A549 (cell line): ENCODE measurements around the gene GAP43. TPM values are rescaled to one million over a fixed set of nuclear protein-coding genes. Genes with fewer than 3 reads are reported as not detected.

Source experiments
- ATAC-seq, 2 experiments: fragments of 200-7000 bp in 1 of 2; fragments of >200 bp in 1 of 2; cut with Nextera tagmentation in 1 of 2; cut with Tn5 transposase in 1 of 2; 3 replicates each; pipeline versions ENCODE4 v1.8.0 to v1.9.1; 2018 to 2020; ENCODE audit warnings: mild to moderate bottlenecking in 1 of 2, moderate library complexity in 1 of 2
- CTCF ChIA-PET: fragments of 300-600 bp; sonication (Branson Sonifier 250); formaldehyde crosslinking; extraction: SDS; loops from one replicate; lab custom pipeline; 2021; ENCODE audit warnings: antibody characterized with exemption, inconsistent platforms; lab: Yijun Ruan, JAX
- POLR2A ChIA-PET: fragments of 350-600 bp; formaldehyde crosslinking; extraction: SDS; loops from one replicate; lab custom pipeline; 2021; ENCODE audit warnings: antibody characterized with exemption, inconsistent platforms; lab: Yijun Ruan, JAX
- DNase-seq, 2 experiments: peaks; one replicate each; pipeline versions ENCODE4 v3.0.0 to v3.0.0-alpha.2; 2011 to 2016; ENCODE audit warnings: low read depth in 1 of 2, low spot score in 1 of 2
- FAIRE-seq: peaks from 2 replicates; lab custom pipeline; 2011; peaks lifted over from hg19 to GRCh38; lab: Jason Lieb, UNC
- H3K27ac ChIP-seq, 2 experiments: fragments of >200 bp; sonication (Bioruptor Twin); formaldehyde crosslinking; 3 replicates each; pipeline ENCODE4 v1.5.1; 2016 to 2017
- H3K4me1 ChIP-seq: fragments of >200 bp; sonication (Bioruptor Twin); formaldehyde crosslinking; 3 replicates; pipeline ENCODE4 v1.6.1; 2016
- H3K4me2 ChIP-seq: fragments of >200 bp; sonication (Bioruptor Twin); formaldehyde crosslinking; 3 replicates; pipeline ENCODE4 v1.6.1; 2016
- H3K4me3 ChIP-seq: fragments of >200 bp; sonication (Bioruptor Twin); formaldehyde crosslinking; 3 replicates; pipeline ENCODE4 v1.5.1; 2016
- H3K9me3 ChIP-seq: fragments of >200 bp; sonication (Bioruptor Twin); formaldehyde crosslinking; 3 replicates; pipeline ENCODE4 v1.6.1; 2016
- CBX8 ChIP-seq: fragments of 200-600 bp; sonication (generic); IDR thresholded peaks from 2 replicates; pipeline ENCODE4 v1.6.1; 2016
- EHF ChIP-seq: fragments of 250-450 bp; sonication (Bioruptor Pico); IDR thresholded peaks from 2 replicates; pipeline ENCODE4 v1.5.0; 2020; ENCODE audit warnings: mild to moderate bottlenecking
- ESRRA ChIP-seq: fragments of 150-350 bp; IDR thresholded peaks from 2 replicates; pipeline ENCODE4 v1.6.1; 2014; ENCODE audit warnings: mild to moderate bottlenecking, low read length, borderline replicate concordance
- GATA3 ChIP-seq: IDR thresholded peaks from 2 replicates; pipeline ENCODE4 v1.6.1; 2012; ENCODE audit warnings: borderline replicate concordance
- HDAC2 ChIP-seq: fragments of 200-600 bp; sonication (generic); IDR thresholded peaks from 2 replicates; pipeline ENCODE4 v1.6.1; 2016
- HEYL ChIP-seq: fragments of 250-450 bp; sonication (Bioruptor Pico); IDR thresholded peaks from 2 replicates; pipeline ENCODE4 v1.8.0; 2021; ENCODE audit warnings: mild to moderate bottlenecking, moderate library complexity
- HOXB13 ChIP-seq: fragments of 250-450 bp; sonication (Bioruptor Pico); IDR thresholded peaks from 2 replicates; pipeline ENCODE4 v1.5.0; 2020; ENCODE audit warnings: low read depth, mild to moderate bottlenecking, moderate library complexity
- JUNB ChIP-seq: fragments of >200 bp; sonication (Bioruptor Twin); formaldehyde crosslinking; IDR thresholded peaks from 2 replicates; pipeline ENCODE4 v1.6.1; 2016
- KDM1A ChIP-seq: fragments of 200-600 bp; sonication (generic); IDR thresholded peaks from 2 replicates; pipeline ENCODE4 v1.6.1; 2016; ENCODE audit warnings: low read depth, mild to moderate bottlenecking
- KDM5A ChIP-seq: fragments of 200-600 bp; sonication (generic); IDR thresholded peaks from 2 replicates; pipeline ENCODE4 v1.6.1; 2016; ENCODE audit warnings: antibody characterized with exemption, mild to moderate bottlenecking
- MAFK ChIP-seq: fragments of 450-650 bp; IDR thresholded peaks from 2 replicates; pipeline ENCODE4 v1.6.1; 2014; ENCODE audit not compliant: partially characterized antibody
- MAZ ChIP-seq: fragments of 150-350 bp; IDR thresholded peaks from 2 replicates; pipeline ENCODE4 v1.6.1; 2014; ENCODE audit warnings: antibody characterized with exemption, low read depth, low read length, borderline replicate concordance
- MYC ChIP-seq: IDR thresholded peaks from 2 replicates; pipeline ENCODE4 v1.6.1; 2012; ENCODE audit warnings: mild to moderate bottlenecking, inconsistent platforms, low read length, improper control_type of control experiment, borderline replicate concordance
- PHF8 ChIP-seq: fragments of 200-600 bp; sonication (generic); IDR thresholded peaks from 2 replicates; pipeline ENCODE4 v1.6.1; 2016; ENCODE audit warnings: low read depth, mild to moderate bottlenecking, antibody characterized with exemption, moderate library complexity, borderline replicate concordance
- POLR2A ChIP-seq: IDR thresholded peaks from 2 replicates; pipeline ENCODE4 v1.6.1; 2012; ENCODE audit warnings: mild to moderate bottlenecking, low read length
- POLR2AphosphoS2 ChIP-seq: conservative IDR thresholded peaks from 2 replicates; pipeline ENCODE4 v1.6.1; 2012; ENCODE audit warnings: low read length, improper control_type of control experiment, inconsistent platforms
- RAD21 ChIP-seq, 2 experiments: fragments of >200 bp in 1 of 2; sonication (Bioruptor Twin) in 1 of 2; formaldehyde crosslinking in 1 of 2; IDR thresholded peaks in 1 of 2; conservative IDR thresholded peaks in 1 of 2; 2 replicates in 1 of 2; 3 replicates in 1 of 2; pipeline ENCODE4 v1.6.1; 2012 to 2018; ENCODE audit warnings: inconsistent platforms in 1 of 2
- RCOR1 ChIP-seq: fragments of 150-350 bp; IDR thresholded peaks from 2 replicates; pipeline ENCODE4 v1.6.1; 2014; ENCODE audit warnings: antibody characterized with exemption, low read length, low read depth
- RFX5 ChIP-seq: fragments of 450-650 bp; IDR thresholded peaks from 2 replicates; pipeline ENCODE4 v1.7.1; 2014; ENCODE audit warnings: antibody characterized with exemption, mild to moderate bottlenecking, moderate library complexity
- SMC3 ChIP-seq: fragments of >200 bp; sonication (Bioruptor Twin); formaldehyde crosslinking; IDR thresholded peaks from 3 replicates; pipeline ENCODE4 v1.6.1; 2018; ENCODE audit warnings: inconsistent platforms
- TFCP2L1 ChIP-seq: fragments of 250-450 bp; sonication (Bioruptor Pico); IDR thresholded peaks from 2 replicates; pipeline ENCODE4 v1.5.0; 2021; ENCODE audit warnings: mild to moderate bottlenecking
- ZFP36 ChIP-seq: fragments of 450-650 bp; IDR thresholded peaks from 2 replicates; pipeline ENCODE4 v1.6.1; 2014; ENCODE audit warnings: borderline replicate concordance; ENCODE audit not compliant: partially characterized antibody
- ZNF302 ChIP-seq: fragments of 250-450 bp; sonication (Bioruptor Pico); IDR thresholded peaks from 2 replicates; pipeline ENCODE4 v1.9.0; 2021; ENCODE audit warnings: inconsistent platforms, mild to moderate bottlenecking, moderate library complexity
- WGBS: methylation state at CpG from one replicate; pipeline ENCODE4 v1.1.6; 2017; ENCODE audit errors: missing lambda C conversion rate; 5-methylcytosine and 5-hydroxymethylcytosine counted together
- polyA plus RNA-seq, 4 experiments: library from polyadenylated mRNA; depleted of rRNA in 3 of 4; stranded (reverse); fragments of >200 nt; fragmentation: RNase III in 1 of 4; extraction: RNeasy Plus Mini Kit Qiagen cat#74134 plus additional on column Dnase treatment in 1 of 4; gene quantifications; 2 replicates in 3 of 4; 3 replicates in 1 of 4; pipeline ENCODE4 v1.2.3, GENCODE V29; 2011 to 2017
- TF ChIP-seq, protein P1 (sequence below): IDR thresholded peaks from 2 replicates; pipeline ENCODE4 v1.6.1; 2012
- TF ChIP-seq, protein P2 (sequence below): fragments of 250-450 bp; sonication (Bioruptor Pico); IDR thresholded peaks from 2 replicates; pipeline ENCODE4 v1.5.0; 2020; ENCODE audit warnings: low read depth, mild to moderate bottlenecking, moderate library complexity
- TF ChIP-seq, protein P3 (sequence below): fragments of >200 bp; sonication (Bioruptor Twin); formaldehyde crosslinking; IDR thresholded peaks from 3 replicates; pipeline ENCODE4 v1.6.1; 2016
- TF ChIP-seq, protein P4 (sequence below): fragments of >200 bp; sonication (Bioruptor Twin); formaldehyde crosslinking; IDR thresholded peaks from 3 replicates; pipeline ENCODE4 v1.5.1; 2016
- TF ChIP-seq, protein P5 (sequence below): IDR thresholded peaks from 2 replicates; pipeline ENCODE4 v1.6.1; 2012
- TF ChIP-seq, protein P6 (sequence below): fragments of 150-350 bp; IDR thresholded peaks from 2 replicates; pipeline ENCODE4 v1.6.1; 2014; ENCODE audit warnings: low read depth, mild to moderate bottlenecking, low read length
- TF ChIP-seq, protein P7 (sequence below): fragments of >200 bp; sonication (Bioruptor Twin); formaldehyde crosslinking; IDR thresholded peaks from 2 replicates; pipeline ENCODE4 v1.6.1; 2016

Gene GAP43
- polyA plus RNA-seq, 2 of the 4 experiments (the other 2 are of a cell fraction): not detected

DNA sequence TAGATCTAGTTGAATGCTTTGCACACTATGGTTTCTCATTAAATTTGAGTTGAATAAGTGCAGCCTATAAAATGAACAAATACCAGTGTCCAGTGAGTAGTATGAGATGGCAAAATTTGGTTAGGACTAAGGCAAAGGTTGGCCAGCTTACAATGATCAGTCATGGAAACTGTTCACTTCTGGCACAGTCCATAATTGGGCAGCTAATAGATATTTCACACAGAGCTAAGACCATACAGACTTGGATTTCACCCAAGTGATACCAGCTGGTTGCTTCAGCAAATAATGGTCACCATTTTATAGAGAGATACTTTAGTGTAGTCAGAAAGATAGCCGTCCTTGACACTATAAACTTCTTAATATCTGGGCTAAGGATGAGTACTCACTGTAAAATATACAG is 15.7 kb downstream of the GAP43 start:
- Histone ChIP-seq H3K4me1 (no peaks in the 10 kb centered on the region), H3K4me3 (no peak overlapping the region), H3K9me3 (no peaks in the 10 kb centered on the region), H3K4me2 (no peak overlapping the region), H3K27ac (no peak overlapping the region)
- POLR2A ChIA-PET: no interaction called here
- DNase-seq: no peak
- CTCF ChIA-PET: interaction anchor here (0.6 to 1.5 kb wide), 6 partner anchors 12 to 620 kb away, joined by 3 read pairs; no protein-coding TSS in a partner anchor
- ATAC-seq: no peak
- TF ChIP-seq, protein P1, sequence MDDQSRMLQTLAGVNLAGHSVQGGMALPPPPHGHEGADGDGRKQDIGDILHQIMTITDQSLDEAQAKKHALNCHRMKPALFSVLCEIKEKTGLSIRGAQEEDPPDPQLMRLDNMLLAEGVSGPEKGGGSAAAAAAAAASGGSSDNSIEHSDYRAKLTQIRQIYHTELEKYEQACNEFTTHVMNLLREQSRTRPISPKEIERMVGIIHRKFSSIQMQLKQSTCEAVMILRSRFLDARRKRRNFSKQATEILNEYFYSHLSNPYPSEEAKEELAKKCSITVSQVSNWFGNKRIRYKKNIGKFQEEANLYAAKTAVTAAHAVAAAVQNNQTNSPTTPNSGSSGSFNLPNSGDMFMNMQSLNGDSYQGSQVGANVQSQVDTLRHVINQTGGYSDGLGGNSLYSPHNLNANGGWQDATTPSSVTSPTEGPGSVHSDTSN: no peak
- TF ChIP-seq CBX8: no peak
- no peak for TF ChIP-seq RAD21 (conservative IDR thresholded peaks at IDR 0.05 in 1 of 2, IDR thresholded peaks at IDR 0.05 in 1 of 2)
- TF ChIP-seq, protein P2, sequence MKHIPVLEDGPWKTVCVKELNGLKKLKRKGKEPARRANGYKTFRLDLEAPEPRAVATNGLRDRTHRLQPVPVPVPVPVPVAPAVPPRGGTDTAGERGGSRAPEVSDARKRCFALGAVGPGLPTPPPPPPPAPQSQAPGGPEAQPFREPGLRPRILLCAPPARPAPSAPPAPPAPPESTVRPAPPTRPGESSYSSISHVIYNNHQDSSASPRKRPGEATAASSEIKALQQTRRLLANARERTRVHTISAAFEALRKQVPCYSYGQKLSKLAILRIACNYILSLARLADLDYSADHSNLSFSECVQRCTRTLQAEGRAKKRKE (CRISPR knock-in tag): no peak
- TF ChIP-seq EHF (CRISPR knock-in tag): no peak
- TF ChIP-seq KDM5A: no peak
- no peak for TF ChIP-seq POLR2A
- TF ChIP-seq, protein P3, sequence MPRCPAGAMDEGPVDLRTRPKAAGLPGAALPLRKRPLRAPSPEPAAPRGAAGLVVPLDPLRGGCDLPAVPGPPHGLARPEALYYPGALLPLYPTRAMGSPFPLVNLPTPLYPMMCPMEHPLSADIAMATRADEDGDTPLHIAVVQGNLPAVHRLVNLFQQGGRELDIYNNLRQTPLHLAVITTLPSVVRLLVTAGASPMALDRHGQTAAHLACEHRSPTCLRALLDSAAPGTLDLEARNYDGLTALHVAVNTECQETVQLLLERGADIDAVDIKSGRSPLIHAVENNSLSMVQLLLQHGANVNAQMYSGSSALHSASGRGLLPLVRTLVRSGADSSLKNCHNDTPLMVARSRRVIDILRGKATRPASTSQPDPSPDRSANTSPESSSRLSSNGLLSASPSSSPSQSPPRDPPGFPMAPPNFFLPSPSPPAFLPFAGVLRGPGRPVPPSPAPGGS: no peak
- no peak for TF ChIP-seq MAFK
- no peak for TF ChIP-seq RCOR1
- TF ChIP-seq HOXB13 (CRISPR knock-in tag): no peak
- no peak for TF ChIP-seq MYC
- no peak for TF ChIP-seq TFCP2L1
- no peak for TF ChIP-seq POLR2AphosphoS2
- TF ChIP-seq ZFP36: no peak
- TF ChIP-seq ZNF302 (CRISPR knock-in tag): no peak
- no peak for TF ChIP-seq HDAC2
- TF ChIP-seq, protein P4, sequence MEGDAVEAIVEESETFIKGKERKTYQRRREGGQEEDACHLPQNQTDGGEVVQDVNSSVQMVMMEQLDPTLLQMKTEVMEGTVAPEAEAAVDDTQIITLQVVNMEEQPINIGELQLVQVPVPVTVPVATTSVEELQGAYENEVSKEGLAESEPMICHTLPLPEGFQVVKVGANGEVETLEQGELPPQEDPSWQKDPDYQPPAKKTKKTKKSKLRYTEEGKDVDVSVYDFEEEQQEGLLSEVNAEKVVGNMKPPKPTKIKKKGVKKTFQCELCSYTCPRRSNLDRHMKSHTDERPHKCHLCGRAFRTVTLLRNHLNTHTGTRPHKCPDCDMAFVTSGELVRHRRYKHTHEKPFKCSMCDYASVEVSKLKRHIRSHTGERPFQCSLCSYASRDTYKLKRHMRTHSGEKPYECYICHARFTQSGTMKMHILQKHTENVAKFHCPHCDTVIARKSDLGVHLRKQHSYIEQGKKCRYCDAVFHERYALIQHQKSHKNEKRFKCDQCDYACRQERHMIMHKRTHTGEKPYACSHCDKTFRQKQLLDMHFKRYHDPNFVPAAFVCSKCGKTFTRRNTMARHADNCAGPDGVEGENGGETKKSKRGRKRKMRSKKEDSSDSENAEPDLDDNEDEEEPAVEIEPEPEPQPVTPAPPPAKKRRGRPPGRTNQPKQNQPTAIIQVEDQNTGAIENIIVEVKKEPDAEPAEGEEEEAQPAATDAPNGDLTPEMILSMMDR: no peak
- TF ChIP-seq ESRRA: no peak
- no peak for FAIRE-seq
- 53% methylated on average over 1 of the region's 1 CpG for WGBS

DNA sequence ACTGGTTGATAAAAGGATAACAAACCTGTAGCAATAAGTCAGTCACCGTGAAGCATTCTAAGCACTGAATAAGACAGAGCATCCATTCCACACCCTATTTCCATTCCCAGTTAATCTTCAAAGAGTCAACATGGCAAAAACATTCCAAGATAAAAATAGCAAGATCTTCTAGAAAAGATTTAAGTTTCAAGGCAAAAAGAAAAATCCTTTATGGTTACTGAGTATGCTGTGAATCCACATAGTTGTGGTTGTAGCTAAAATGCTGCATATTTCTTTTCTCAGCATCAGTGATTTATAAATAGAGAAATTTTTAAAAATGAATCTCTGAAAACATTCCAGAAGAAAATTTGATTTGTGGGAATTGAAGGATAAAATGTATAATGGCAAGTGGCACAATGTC is 21.1 kb downstream of the GAP43 start:
- H3K27ac ChIP-seq: no peak overlapping the region

More for the DNA sequence above, 21.1 kb downstream of the GAP43 start:
- TF ChIP-seq, protein P5, sequence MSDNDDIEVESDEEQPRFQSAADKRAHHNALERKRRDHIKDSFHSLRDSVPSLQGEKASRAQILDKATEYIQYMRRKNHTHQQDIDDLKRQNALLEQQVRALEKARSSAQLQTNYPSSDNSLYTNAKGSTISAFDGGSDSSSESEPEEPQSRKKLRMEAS: no peak
- TF ChIP-seq JUNB: no peak
- no peak for TF ChIP-seq PHF8
- no peak for TF ChIP-seq RFX5
- no peak for TF ChIP-seq HEYL (CRISPR knock-in tag)
- TF ChIP-seq, protein P6, sequence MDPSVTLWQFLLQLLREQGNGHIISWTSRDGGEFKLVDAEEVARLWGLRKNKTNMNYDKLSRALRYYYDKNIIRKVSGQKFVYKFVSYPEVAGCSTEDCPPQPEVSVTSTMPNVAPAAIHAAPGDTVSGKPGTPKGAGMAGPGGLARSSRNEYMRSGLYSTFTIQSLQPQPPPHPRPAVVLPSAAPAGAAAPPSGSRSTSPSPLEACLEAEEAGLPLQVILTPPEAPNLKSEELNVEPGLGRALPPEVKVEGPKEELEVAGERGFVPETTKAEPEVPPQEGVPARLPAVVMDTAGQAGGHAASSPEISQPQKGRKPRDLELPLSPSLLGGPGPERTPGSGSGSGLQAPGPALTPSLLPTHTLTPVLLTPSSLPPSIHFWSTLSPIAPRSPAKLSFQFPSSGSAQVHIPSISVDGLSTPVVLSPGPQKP: no peak
- no peak for TF ChIP-seq GATA3
- TF ChIP-seq MAZ: no peak
- no peak for TF ChIP-seq KDM1A
- TF ChIP-seq, protein P7, sequence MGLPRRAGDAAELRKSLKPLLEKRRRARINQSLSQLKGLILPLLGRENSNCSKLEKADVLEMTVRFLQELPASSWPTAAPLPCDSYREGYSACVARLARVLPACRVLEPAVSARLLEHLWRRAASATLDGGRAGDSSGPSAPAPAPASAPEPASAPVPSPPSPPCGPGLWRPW: no peak
- no peak for TF ChIP-seq SMC3
- TF ChIP-seq KDM5A: no peak
- no peak overlapping the region for H3K4me3 ChIP-seq
- FAIRE-seq: no peak
- no peak for DNase-seq
- CTCF ChIA-PET: interaction anchor here (1.0 kb wide), 1 partner anchor 22 kb away, joined by 3 read pairs; no protein-coding TSS in a partner anchor
- POLR2A ChIA-PET: interaction anchor here (1.1 kb wide), 1 partner anchor 15 kb away, joined by 3 read pairs; no protein-coding TSS in a partner anchor
- 72% methylated on average over 1 of the region's 1 CpG for WGBS
- no peaks in the 10 kb centered on the region for H3K4me1 ChIP-seq
- H3K4me2 ChIP-seq: no peak overlapping the region
- H3K9me3 ChIP-seq: no peaks in the 10 kb centered on the region
- no peak for ATAC-seq
